ENCODE results near the gene CCN2. TPM values are rescaled to one million over a fixed set of nuclear protein-coding genes. Genes with fewer than 3 reads are reported as not detected.
"Not testable (repeated sequence)": the region's sequence is repeated elsewhere in the genome, so short reads cannot be mapped to it uniquely, and the experiment has no call there.

Gene CCN2
- polyA plus RNA-seq, 4 donors: 245 to 300 (median 273) TPM

- no peak for DNase-seq (ENCODE audit: low read depth in 4 of 4, low spot score in 3 of 4)
These were observed 39.2 kb downstream of the CCN2 start for GRCh38 chr6:131911951-131912350.

- DNase-seq (ENCODE audit: low read depth in 4 of 4, low spot score in 3 of 4): no peak
These were observed 40.2 kb downstream of the CCN2 start for GRCh38 chr6:131910956-131911355.

GRCh38 chr6:131910219-131910589, 41.0 kb downstream of the CCN2 start:
- DNase-seq (ENCODE audit: low read depth in 4 of 4, low spot score in 3 of 4): no peak

- peak in 3 of 4 donors; percentile 63 to 70 (median 67) for DNase-seq (ENCODE audit: low read depth in 4 of 4, low spot score in 3 of 4)
These were observed 41.6 kb downstream of the CCN2 start for GRCh38 chr6:131909408-131910218.

GRCh38 chr6:131908787-131909186, 42.4 kb downstream of the CCN2 start:
- DNase-seq (ENCODE audit: low read depth in 4 of 4, low spot score in 3 of 4): not testable (repeated sequence)

- DNase-seq (ENCODE audit: low read depth in 4 of 4, low spot score in 3 of 4): not testable (repeated sequence)
These were observed 47.4 kb downstream of the CCN2 start for GRCh38 chr6:131903734-131904133.

GRCh38 chr6:131901326-131901873, 49.8 kb downstream of the CCN2 start:
- not testable (repeated sequence) for DNase-seq (ENCODE audit: low read depth in 4 of 4, low spot score in 3 of 4)

GRCh38 chr6:131900231-131900630, 50.9 kb downstream of the CCN2 start:
- no peak for DNase-seq (ENCODE audit: low read depth in 4 of 4, low spot score in 3 of 4)

GRCh38 chr6:131898718-131899117, 52.5 kb downstream of the CCN2 start:
- DNase-seq (ENCODE audit: low read depth in 4 of 4, low spot score in 3 of 4): no peak

Other genes starting within 250 kb of the CCN2 start
- not detected for gene OR2A4, start 250.0 kb downstream of the CCN2 start, polyA plus RNA-seq (ENCODE audit: insufficient read length in 4 of 4)
- under 1 TPM in 1 of 4 donors, not detected in 3; 0.29 TPM for gene CTAGE9, start 240.4 kb downstream of the CCN2 start, polyA plus RNA-seq (ENCODE audit: insufficient read length in 4 of 4)
- 10 to 100 TPM; 17.3 to 21.9 (median 21.1) TPM for gene ENPP1, start 143.4 kb downstream of the CCN2 start, polyA plus RNA-seq (ENCODE audit: insufficient read length in 4 of 4)

Measured in right renal pelvis (tissue), 4 donors.